GM23338 (cell line): Measurements from ENCODE around the gene KLK13.

Source experiments
- NANOG ChIP-seq: IDR thresholded peaks from 2 replicates; pipeline ENCODE4 v1.6.1; 2016; ENCODE audit warnings: antibody characterized with exemption, borderline replicate concordance
- TF ChIP-seq, protein P1 (sequence below), 2 experiments: fragments of 200-600 bp in 1 of 2; sonication (generic) in 1 of 2; conservative IDR thresholded peaks; 2 replicates each; pipeline versions ENCODE4 v1.5.1 to v1.6.1; 2016 to 2017; ENCODE audit warnings: antibody characterized with exemption in 2 of 2, low read depth in 2 of 2, mild to moderate bottlenecking in 2 of 2, moderate library complexity in 1 of 2

DNA sequence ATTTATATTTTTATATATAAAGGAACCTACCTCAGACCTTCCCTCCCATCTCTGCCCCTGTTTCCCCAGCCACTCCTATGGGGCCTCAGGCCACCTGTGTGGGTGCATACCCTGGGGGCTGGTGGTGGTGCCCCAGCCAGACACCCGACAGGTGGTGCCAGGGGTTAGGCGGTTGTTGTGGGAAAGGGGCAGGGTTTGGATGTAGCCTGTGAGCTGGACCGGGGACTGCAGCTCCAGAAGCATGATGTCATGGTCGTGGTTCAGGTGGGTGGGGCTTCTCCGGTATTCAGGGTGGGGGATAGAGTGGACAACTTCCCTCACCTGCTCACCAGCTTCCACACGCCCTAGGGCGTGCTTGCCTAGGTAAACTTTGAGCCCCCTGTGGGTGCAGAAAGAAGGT, 5.2 kb downstream of the KLK13 start:
- TF ChIP-seq, protein P1, sequence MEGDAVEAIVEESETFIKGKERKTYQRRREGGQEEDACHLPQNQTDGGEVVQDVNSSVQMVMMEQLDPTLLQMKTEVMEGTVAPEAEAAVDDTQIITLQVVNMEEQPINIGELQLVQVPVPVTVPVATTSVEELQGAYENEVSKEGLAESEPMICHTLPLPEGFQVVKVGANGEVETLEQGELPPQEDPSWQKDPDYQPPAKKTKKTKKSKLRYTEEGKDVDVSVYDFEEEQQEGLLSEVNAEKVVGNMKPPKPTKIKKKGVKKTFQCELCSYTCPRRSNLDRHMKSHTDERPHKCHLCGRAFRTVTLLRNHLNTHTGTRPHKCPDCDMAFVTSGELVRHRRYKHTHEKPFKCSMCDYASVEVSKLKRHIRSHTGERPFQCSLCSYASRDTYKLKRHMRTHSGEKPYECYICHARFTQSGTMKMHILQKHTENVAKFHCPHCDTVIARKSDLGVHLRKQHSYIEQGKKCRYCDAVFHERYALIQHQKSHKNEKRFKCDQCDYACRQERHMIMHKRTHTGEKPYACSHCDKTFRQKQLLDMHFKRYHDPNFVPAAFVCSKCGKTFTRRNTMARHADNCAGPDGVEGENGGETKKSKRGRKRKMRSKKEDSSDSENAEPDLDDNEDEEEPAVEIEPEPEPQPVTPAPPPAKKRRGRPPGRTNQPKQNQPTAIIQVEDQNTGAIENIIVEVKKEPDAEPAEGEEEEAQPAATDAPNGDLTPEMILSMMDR (conservative IDR thresholded peaks at IDR 0.05; ENCODE audit: low read depth in 2 of 2) = no peak
- TF ChIP-seq NANOG = no peak
